GM13977 (cell line): ENCODE measurements around the gene STRA8.

Source experiments
- DNase-seq: peaks from one replicate; pipeline ENCODE4 v3.0.0; 2012; ENCODE audit warnings: low spot score
- CTCF ChIP-seq: IDR thresholded peaks from 2 replicates; pipeline ENCODE4 v1.5.1; 2012; ENCODE audit warnings: mild to moderate bottlenecking, control low read depth; ENCODE audit not compliant: insufficient read depth; ENCODE audit errors: extremely low read depth, missing control alignments
- in situ Hi-C: fragments of 300-500 bp; cut with MboI; formaldehyde crosslinking; loops from one replicate; pipeline ENCODE4 v1.12.0; 2022; ENCODE audit warnings: low sequenced_read_pairs, low pct_unique_long_range_greater_than_20kb, mixed read lengths, inconsistent platforms; ENCODE audit not compliant: unreplicated experiment

Gene STRA8

GRCh38 chr7:135233570-135233969 lies at the start of gene STRA8:
STRA8 (plus strand) TSS chr7:135233838; CDS start chr7:135240525, 6,687 bp downstream.
- TF ChIP-seq CTCF, result no peak
- in situ Hi-C loops, result no loop called here
- DNase-seq, result no peak

GRCh38 chr7:135184254-135184841 lies 49.3 kb upstream of the STRA8 start:
- in situ Hi-C loops, result no loop called here

GRCh38 chr7:135185471-135186260 lies 48.0 kb upstream of the STRA8 start:
- no peak for DNase-seq
- no peak for TF ChIP-seq CTCF
- in situ Hi-C loops, result no loop called here

More at GRCh38 chr7:135184254-135184841, 49.3 kb upstream of the STRA8 start:
- no peak for DNase-seq
- no peak for TF ChIP-seq CTCF

- no peak for DNase-seq
- in situ Hi-C loops, result no loop called here
- TF ChIP-seq CTCF, result no peak
Observed at GRCh38 chr7:135186261-135186540, 47.4 kb upstream of the STRA8 start.

GRCh38 chr7:135186841-135187253 lies 46.8 kb upstream of the STRA8 start:
- peak; percentile 82 for DNase-seq
- in situ Hi-C loops, result no loop called here
- TF ChIP-seq CTCF, result peak; percentile 17

GRCh38 chr7:135188298-135188984 lies 45.2 kb upstream of the STRA8 start:
- in situ Hi-C loops, result no loop called here
- TF ChIP-seq CTCF, result no peak
- DNase-seq, result peak; percentile 59
